Hindlimb muscle (tissue), 1 donor: ENCODE results near the gene CAMK1D. TPM values are rescaled to one million over a fixed set of nuclear protein-coding genes. Genes with fewer than 3 reads are reported as not detected.

Experiments
- DNase-seq: peaks from one replicate; pipeline ENCODE4 v3.0.0-alpha.2; 2013
- polyA plus RNA-seq: library from polyadenylated mRNA; unstranded; fragments of 120-200 nt; gene quantifications from one replicate; pipeline ENCODE4 v1.2.1, GENCODE V29; 2013; ENCODE audit not compliant: insufficient read length

CAMK1D gene
- polyA plus RNA-seq, 1 donor = 2.9 TPM

DNA sequence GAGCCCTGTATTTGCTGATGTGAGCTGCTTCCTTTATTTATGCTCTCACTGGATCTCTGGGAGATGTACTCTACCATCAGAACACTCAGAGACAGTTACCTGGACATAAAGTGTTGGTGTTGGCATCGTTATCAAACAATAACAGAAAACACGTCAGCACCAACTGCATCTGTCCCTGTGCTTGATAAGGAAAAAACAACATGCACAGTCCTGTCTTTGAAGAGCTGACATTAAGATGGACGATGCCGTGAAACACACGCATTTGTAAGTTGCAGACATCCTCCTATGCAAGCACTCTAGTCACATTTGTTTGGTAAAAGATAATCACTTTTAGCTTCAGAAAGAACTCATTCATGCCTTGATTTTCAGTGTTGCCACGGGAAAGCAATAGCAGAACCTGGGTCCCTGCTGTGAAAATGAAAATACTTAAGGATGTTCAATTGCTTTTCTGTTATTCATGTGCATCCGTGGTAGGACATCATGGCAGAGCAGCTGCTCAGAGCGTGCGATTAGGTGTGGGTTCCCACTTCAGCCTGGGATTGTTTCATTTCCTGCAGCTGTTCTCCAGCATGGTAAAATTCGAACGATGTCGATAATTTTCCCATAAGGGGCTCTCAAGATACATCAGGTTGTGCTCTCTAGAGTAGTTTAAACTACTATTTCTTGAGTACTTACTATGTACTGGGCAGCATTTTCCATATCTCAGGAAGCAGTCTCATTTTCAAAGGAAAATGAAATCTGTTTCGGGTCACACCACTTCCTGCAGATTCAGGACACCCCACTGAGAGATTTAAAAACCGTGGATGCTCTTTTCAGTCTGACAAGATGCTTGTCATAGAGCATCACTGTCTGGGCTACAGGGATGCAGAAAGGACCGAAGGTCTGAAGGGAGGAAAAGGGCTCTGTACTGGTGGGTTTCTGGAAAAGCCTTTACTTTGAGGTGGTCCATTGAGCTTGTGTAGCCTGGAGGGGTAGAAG is 248.7 kb downstream of the CAMK1D start:
- no peak for DNase-seq

DNA sequence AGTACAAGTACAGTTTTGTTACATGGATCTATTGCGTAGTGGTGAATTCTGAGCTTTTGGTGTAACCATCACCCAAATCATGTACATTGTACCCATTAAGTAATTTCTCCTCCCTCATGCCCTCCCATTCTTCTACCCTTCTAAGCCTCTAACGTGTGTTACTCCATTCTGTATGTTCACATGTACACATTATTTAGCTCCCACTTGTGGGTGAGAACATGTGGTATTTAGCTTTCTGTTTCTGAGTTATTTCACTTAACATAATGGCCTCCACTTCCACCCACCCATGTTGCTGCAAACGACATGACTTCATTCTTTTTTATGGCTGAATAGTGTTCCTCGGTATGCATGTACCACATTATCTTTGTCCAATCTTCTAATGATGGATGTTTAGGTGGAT is 251.3 kb downstream of the CAMK1D start:
- DNase-seq = no peak

DNA sequence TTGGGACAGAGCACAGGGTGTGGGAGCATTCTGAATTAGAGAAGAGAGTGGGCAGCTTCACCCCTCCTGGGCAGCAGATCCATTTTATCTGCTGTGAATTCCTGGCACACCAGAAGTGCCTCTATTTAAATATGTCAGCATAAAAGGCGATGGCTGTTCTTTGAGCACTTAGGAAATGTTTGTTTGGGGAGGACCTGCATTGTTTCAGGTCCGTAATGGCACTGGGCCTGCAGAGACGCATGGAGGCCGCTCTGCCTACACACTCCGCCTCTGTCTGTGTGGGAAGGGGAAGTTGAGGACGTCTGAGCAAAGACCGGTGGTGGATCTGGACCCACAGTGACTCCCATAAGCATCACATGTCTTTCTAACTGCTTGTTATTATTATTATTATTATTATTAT is 253.2 kb downstream of the CAMK1D start:
- DNase-seq = no peak

DNA sequence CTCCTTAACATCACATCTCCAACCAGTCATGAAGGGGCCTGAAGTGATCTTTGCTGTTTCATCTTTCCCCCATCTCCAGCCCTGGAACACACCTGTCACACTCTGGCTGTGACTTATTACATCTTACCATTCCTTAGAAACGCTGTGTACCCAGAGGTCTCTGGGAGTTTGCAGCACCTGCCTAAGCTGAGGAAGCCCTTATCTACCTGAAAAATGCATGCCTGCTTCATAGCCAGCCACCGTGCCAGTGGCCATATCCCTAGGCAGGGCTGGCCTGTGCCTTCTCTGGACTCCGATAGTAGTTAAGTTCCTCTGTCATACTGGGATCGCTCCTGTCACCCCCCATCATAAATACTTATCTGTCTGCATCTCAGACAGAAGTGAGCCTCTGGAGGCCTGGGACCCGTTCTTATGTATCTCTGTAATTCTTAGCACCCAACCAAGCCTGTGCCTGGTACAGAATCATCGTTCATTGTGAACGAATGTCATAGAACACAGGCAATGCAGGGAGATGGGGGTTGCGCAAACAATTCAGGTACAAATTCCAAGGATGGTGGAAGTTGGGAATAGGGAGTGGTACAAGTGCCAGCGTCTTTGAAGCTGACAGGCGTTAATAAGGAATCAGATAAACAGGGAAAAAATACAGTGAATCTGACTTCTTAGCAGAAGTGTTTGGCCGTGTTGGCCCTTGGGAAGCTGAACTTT is 254.6 kb downstream of the CAMK1D start:
- no peak for DNase-seq

DNA sequence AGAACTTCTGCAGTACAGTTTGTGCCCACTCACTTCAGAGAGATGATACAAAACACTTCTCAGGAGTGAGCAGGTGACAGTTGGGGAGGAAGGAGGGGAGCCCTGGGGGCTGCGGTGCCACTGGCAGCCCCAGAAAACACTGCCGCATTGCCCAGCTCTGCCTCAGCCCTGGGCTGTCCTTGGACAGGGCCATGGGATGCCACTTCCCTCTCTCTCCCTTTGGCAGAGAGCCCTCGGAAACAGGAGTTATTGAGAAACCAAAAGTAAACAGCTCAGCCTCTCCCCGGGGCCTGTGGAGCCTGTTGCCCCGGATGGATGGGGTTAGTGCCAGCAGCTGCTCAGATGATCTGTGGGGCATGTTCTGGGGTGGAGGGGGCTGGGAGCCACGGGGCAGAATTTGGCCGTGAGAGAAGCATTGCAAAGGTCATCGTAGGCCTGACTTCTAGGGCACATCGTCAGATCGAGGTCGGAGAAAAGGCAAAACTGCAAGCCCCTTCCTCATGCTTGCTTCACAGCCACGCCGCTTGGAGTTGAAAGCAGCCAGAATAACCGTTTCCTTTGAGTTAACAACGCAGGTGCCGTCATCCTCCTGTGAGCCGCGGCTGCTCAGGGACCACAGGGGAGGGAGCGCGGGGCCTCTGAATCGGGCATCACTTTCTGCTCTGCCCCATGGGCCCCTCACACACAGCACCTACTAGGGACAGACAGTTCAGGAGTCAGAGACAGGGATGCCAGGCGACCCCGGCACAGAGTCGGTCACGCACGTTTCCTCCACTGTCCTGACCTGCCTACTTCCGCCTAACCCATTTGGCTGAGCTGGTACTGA is 256.4 kb downstream of the CAMK1D start:
- peak; percentile 38 for DNase-seq

DNA sequence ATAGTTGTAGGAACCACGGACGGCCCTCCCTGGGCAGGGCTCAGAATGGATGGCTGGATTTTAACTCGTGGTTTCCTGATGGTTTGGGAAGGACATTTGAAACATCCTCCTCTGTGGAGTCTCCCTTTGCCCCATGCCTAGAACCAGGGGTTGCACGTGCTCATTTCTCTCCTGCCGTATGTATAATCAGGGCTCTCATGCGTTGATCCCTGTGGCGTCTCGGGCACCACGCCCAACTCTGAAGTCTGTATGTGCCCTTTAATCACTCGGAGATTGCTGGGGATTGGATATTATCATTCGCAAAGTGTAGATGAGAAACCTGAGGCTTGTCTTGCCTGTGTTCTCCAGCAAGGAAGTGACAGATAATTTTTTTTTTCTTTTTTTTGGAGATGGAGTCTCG is 257.1 kb downstream of the CAMK1D start:
- DNase-seq = no peak

DNA sequence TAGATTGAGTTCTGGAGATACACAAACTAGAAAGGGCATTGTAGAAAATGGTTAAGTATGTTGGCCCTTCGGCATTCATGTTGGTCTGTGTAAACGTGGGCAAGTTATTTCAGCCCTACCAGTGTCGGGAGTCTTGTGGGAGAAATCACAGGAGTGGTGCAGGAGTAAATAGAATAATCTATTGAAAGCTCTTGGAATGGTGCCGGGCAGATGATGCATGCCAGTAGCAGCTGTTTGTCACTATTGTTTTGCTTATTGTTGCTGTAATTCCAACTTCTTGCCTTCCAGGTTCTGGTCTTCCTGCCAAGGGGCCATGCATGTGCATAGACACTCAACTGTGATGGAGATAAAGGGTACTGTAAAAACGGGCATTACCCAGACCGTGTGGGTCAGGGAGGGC is 259.4 kb downstream of the CAMK1D start:
- DNase-seq = no peak

DNA sequence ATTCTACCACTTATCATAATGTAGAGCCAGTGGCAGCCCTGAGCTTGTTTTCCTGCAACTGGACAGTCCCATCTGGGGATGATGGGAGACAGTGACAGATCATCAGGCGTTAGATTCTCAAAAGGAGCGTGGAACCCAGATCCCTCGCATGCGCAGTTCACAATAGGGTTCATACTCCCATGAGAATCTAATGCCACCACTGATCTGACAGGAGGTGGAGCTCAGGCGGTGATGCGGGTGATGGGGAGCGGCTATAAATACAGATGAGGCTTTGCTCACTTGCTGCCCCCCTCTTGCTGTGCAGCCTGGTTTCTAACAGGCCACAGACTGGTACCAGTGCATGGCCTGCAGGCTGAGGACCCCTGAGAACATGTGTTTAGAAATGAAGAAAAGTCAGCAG is 260.1 kb downstream of the CAMK1D start:
- no peak for DNase-seq

DNA sequence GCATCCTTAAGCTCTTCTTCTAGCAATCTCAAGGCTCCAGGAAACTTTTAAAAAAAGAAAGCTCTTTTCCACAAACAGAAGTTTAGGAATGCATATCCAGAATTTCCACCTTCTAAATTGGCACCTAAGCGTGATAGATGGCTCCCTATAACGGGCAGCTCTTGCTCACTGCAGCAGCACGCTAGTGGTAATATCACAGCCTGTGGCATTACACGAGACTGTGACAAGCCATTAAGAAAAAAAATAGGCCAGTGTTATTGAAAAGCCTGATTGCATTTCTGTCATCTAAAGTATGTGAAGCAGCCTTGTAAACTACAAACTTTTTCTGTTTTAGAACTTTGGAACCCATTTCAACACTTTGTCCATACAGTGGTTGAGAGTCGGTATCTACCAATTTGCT is 263.8 kb downstream of the CAMK1D start:
- no peak for DNase-seq

DNA sequence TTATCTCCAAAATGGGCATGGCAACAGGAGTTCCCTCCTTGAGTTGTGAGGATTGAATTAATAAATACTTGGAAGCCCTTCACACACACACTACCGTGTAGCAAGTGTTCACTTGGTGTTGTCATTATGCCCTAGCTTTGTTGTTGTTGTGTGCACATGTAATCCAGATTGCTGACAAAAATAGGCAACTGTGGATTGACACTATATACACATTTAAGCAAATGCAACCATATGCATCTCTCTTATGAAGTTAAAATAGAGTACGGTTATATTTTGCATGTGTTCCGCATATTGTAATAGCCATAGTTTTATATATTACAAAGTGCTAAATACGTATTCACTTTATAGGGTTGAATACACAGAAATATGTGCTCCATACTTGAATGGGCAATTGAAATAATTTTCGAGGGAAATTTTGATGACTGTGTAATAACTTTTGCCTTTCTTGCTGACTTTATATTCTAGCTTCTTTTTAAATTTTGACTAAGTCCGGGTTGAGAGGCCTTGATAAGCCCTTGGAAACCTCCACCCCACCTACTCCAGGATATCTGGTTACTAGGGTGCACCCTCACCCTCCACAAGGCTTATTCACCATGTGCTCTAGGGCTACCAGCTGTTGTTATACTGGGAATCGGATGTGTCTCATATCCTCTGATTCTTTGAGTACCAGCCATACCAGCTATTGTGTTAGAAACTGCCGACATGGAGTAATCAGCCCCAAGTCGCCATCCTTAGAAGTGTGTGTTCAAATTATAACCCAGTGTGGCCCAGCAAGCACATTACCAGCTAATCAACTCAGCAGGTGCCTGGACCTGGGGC is 265.0 kb downstream of the CAMK1D start:
- DNase-seq = no peak

DNA sequence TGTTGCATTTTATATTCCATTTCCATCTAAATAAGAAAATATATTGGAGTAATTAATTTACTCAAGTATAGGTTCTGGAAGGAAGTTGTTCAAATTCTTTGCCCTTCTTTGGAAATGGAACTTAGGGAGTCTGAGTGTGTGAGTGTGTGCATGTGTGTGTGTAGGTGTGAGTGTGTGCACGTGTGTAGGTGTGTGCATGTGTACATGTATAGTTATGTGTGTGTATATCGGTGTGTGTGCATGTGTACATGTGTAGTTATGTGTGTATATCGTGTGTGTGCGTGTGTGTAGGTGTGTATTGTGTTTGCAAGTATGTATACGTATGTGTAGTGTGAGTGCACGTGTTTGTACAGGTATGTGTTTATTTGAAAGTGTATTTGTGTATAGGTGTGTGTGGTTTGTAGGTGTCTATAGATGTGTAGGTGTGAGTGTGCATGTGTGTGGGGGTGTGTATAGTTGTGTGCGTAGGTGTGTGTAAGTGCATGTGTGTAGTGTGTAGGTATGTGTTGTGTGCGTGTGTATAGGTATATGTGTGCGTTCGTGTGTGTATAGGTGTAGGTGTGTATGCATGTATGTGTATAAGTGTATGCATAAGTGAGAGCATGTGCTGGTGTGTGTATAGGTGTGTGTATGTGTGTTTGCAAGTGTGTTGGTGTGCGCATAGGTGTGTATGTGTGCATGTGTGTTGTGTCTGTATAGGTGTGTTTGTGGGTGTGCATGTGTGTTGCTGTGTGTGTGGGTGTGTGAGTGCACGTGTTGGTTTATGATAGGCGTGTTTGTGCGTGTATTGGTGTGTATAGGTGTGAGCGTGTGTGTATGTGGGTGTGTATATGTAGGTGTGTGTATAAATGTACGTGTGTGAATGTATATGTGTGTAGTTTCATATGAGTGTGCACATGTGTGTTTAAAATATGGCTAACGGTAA is 266.2 kb downstream of the CAMK1D start:
- DNase-seq = no peak

DNA sequence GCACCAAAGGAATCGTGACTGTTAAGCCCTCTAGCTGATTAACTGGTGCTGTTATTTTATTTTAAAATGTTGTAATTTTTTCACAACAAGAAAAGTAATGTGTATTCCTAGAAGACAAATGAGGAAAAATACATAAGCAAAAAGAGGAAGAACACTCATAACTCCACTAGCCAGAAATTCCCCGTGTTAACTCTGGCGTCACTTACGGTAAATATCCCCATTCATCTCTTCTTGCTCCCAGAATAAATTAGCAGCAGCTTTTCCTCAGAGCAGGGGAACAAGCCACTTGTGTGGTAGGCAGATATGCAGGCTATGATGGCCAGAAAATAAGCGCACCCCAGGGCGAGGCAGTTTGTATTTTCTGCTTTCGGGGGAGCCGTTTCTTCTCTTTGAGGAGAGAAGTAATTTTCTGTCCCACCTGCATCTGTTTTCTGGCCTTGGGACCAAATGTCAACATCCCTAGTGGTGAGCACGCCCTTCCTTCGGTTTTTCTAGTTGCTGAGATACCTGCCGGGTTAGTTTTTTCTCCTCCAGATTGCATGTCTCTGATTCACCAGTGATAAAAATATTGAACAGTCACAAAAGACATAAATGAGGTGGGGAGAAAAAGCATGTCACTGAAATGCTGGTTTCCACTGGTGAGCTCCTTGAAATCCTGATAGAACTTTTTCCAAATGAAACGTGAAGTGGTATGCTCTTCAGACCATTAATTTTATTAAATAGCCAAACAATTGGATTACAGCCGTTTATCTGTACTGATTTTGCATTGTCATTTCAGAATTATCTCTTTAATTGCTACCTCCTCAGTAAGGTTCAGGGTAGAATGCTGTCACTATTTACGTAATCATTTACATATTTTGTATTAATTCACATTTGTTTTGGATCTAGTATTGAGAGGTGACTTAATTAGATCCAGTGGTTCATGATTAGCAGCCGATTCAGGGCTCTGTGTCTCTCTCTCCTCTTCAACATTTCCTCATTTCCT is 268.1 kb downstream of the CAMK1D start:
- DNase-seq = no peak

DNA sequence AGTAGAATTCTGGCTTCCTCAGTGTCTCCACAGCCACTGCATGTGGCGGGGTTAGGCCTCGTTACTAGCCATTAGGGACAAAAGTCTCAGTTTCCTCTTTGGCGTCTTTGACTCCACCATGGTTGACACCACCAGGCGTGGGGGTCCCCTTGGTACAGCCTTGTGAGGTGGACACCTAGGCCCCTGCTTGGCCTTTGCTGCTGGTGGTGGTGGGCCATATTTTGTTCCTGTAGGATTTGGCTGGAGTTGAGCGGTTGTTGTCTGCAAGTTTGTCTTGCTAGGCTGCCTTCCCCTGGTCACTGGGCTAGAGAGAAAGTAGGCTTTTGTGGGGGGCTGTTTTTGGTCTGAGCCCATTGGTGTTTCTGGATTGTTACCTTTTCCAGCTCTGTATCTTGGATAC is 272.7 kb downstream of the CAMK1D start:
- no peak for DNase-seq

DNA sequence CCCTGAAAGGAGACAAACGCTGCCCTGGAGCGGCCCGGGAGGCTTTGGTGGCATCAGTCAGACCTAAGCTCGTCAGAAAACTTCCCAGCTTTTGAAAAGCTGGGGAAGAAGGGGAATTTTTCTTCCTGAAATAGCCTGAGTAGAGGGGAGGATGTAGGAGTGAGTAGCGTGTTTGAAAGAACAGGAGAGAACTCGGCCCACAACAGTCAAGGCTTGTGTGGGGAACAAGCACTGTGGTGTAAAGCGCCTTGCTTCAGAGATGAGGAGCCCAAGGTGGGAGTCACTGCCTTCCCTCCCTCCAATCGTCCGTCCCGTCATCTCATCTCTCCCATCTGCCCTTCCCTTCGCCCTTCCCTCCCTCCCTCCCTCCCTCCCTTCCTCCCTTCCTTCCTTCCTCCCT is 273.3 kb downstream of the CAMK1D start:
- no peak for DNase-seq

DNA sequence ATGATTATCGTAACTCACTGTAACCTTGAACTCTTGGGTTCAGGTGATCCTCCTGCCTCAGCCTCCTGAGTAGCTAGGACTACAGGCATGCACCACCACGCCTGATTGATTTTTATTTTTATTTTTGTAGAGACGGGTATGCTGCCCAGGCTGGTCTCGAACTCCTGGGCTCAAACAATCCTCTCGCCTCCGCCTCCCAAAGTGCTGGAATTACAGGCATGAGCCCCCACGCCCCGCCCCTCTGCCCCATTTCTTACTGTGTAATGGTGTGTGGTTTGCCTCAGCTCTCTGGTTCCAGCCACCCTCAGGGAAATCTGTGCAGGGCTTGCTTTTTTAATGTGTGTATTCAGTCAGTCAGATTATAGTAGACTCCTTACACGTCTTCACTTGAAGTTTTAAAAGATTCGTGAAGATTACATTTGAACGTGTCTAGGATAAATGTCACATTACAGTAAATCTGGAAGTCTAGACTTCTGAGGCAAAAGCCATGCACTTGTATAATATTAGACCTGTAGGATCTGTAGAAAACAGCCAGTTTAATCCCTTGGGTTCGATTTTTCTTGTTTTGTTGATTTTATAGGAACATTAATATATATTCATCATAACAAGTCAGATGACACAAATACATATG is 276.2 kb downstream of the CAMK1D start:
- DNase-seq = no peak

DNA sequence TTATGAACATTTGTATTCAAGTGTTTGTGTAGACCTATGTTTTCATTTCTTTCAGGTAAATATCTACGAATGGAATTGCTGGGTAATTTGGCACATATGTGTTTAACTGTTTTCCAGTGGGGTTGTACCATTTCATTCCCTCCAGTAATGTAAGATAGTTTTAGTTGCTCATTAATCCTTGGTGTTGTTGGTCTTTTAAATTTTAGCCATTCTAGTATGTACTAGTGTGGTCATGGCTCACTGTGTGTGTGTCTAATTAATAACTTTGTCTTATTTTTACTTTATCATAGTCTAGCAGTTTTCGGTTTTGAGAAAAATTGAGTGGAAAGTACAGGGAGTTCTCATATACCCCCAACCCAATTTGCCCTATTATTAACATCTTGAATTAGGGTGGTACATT is 278.8 kb downstream of the CAMK1D start:
- no peak for DNase-seq

DNA sequence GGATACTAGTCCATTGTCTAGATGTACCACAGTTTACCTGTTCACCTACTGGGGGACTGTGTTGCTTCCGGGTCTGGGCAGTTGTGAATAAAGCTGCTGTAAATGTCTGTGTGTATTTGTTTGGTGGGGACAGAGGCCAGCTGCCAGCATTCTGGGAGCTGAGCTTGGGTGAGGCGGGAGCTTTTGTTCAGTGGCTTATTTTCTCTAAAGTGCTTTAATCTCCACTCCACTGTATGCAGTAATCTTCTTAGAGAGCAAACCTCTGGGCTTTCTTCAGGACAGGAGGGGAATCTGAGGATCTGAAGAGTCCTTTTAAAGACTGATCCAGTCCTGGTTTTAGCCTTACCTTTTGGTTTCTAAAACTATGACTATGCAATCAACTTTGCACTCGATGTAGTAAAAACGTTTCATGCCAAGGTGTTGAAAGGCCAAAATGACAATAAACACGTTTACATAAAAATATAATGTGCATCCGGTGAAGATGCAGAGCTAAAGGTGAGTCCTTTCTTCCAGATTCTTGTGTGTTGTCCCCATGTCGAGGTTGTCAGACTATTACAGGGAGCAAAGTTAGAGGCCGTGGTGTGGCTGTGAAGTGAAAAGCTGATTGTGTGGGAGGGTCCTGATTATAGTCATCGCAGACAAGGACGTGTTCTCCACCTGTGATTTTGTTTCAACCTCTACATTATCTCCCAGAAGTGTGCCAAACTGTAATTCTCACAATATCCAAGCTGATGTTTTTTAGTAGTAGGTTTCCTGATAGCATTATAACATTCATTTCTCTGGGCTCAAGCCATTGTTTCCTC is 279.8 kb downstream of the CAMK1D start:
- DNase-seq = no peak

DNA sequence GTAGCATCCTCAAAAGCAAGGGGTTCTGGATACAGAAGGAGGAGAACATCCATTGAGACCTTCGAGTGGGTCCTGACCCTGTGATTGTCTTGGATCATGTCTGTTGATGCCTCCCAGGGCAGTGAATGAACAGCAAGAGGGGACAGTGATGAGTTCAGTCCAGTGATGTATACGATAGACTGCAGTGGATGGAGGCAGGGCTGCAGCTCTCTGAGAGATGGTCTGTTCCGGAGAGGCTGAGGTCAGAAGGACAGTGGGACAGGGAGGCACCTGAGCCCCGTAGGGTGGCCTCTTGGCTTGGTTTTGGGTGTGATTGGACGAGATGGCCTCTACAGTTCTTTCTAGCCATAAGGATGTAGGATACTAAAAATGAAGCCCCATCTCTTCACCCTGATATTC is 280.4 kb downstream of the CAMK1D start:
- DNase-seq = no peak
